NOMO-1 treated with DMSO at 0.1 percent for 48 hours (cell line): Measurements from ENCODE around the gene APOL2.

Experiments used
- DNase-seq: peaks from one replicate; lab custom pipeline; 2025; ENCODE audit not compliant: unreplicated experiment; lab: John Stamatoyannopoulos, UW

Gene APOL2

DNA sequence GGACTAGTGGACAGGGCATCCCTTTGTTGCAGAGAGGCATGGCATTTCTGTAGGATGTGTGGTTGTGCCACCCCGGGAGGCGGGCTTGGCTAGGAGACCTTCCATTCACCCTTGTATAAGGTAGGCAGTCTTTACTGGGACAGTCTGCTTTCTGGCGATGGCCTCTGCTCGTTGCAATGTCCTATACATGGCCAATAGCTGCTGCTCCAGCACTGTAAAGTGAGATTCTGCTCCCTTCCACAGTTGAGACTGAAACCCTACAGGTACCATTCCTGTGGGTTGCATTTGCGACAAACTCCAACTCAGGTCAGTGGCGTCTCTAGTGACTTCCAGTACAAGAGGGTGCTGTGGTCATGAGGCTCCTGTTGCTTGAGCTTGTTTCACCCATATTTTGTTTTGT, 58.4 kb downstream of the APOL2 start:
- DNase-seq, result no peak

DNA sequence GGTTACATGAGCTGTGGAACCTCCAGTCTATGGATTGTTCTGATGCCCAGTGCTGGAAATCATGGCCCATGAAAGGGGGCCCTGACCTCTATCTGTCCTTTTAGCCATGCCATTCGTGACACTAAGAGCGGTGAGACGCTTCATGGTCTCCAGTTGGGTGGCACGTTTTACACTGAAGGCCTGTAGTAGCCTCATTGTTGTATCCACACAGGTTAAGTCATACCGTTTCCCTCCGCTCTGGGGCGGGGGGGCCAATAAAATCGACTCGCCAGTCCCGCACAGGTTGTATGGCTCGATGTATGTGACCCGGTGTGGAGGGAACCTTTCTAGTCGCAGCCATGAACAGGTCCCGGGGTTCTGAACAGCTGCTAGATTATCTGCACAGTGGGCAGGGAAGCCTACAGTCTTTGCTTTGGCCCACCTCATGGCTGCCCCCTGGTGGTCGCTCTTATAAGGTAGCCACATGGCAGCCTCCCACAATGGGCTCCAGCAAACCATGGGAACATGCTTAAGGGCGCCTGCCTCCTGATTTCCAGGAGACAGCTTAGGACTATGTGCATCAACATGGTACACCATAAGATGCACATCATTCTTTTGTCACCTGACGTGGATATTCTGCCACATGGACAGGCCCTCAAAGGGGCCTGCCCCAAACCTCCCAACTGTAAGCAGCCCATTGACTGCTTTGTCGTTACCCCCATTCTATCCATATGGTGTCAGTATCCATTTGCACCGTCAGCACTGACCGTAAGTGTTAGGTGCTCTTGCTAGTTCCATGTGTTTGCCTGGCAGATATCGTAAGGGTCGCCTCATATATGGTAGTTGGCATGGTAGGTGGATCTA, 59.1 kb downstream of the APOL2 start:
- DNase-seq, result peak; percentile 58

DNA sequence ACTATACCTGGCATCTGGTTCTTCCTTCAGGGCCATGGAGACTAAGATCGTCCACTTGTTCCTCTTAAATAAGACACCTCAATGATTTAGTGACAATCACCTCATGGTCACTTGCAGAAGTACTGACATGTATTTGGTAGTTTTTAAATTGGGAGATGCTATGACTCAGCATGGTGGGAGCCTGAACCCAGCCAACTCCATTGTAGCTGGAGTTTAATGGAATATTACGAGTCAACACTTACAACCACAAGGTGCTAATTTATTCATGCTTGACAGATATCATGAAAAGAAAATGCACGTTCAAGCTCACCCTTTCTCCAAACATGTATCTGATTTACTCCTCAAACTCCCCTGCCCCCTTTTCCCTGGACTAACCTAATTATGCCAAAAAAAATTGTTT, 62.2 kb downstream of the APOL2 start:
- DNase-seq, result no peak
